NCI-H1694 treated with DMSO at 0.1 percent for 48 hours (cell line): ENCODE data around the gene ANO2.

Source experiments
- DNase-seq: peaks from one replicate; lab custom pipeline; 2025; lab: John Stamatoyannopoulos, UW

The ANO2 gene

DNA sequence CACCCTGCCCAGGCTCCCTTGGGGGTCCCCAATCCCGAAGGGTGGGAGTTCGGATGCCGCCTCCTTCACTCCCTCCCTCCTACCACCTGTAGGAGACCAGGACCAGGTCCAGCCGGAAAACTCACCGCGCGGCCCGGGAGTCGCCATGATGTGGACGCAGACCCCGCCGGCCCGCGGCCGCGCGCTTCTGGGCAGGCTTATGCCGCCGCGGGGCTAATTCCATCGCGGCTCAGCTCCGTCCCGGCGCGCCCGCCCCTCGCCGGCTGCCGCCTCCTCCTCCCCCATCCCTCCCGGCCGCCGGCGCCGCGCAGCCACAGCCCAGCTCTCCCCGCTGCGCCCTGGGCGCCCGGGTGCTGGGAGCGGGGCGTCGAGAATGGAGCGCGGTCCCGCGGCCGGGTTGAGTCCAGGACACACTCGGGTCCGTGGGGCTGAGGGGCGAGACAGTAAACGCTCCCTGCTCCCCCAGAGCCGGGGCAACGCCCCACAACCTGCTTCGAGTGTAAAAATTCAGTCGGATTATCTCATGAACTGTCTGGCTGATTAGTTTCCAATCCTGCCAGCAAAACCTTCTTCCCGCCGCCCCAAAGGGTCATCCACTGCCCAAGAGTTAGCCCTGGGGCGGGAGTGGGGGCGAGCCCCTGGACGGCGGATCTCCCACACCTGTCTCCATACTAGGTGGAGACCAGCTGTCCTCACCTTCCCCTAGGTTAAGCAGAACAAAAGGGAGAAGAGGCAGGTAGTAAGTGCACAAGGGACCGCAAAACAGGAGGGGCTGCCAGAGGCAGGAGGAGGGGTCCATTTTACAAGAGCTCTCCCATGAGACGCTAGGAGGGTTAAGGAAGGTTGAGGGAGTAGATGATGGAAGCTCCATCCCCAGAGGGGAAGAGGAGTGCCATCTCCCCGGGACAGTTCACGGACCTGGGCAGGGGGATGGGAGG lies at the start of gene ANO2:
TSS of gene ANO2 (minus strand) at position 189 of the 938 bp plus-strand sequence. CDS start at position 147, 42 bp downstream.
- DNase-seq: no peak

DNA sequence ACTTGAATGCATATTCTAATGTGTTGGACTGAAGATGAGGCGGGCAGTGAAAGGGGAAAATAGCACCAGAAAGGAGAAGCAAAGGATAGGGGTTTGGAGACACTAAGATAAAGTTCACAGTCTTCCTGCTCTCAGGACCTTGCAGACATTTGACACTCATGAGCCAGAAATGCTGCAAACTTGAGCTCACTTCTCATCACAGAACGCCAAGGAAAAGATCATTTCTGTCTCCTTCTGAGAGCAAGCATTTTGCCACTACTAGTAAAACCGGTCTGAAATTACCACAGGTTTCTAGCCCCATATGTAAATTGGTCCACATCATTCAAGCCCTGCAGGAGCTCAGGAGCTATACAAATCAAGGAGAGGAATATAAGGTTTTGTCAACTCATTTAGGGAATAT lies 44.6 kb upstream of the ANO2 start:
- no peak for DNase-seq

DNA sequence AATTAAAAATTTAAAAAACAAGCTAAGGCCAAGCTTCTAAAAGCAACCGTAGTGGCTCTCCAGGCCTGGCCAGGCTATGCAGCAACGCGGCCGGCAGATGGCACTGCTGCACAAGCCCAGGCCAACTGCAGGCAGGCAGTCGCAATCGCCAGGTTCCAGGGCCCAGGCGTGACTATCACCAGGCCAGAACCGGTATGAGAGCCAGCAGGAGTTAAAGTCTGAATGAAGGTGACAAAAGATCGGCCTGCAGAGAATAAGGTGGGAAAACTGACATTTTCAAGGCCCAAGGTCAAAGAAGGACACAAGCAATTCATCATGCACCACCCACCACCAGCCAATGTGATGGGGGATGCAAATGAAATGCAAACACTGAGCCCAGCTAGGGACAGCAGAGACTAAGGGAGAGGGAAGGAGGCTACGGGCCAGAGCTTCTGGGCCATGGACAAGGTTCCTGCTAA lies 43.6 kb upstream of the ANO2 start:
- peak; percentile 58 for DNase-seq

DNA sequence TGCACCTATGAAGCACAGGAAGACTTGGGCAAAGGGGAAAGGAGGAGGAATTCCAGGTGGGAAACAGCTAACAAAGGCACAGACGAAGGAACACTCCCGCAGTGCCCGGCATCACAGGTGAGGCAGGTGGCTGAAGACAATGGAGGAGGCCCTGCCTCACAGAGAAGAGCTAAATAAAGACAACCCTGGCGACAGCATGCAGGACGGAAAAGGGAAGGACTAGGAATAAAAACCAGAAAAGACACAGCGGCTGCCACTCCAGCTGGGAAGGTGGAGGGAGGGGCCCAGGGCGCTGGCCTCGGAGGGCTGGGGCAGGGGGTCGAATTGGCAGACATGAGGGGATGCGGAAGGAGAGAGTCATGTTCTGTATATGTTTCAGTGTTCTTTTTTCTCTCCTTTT lies 43.0 kb upstream of the ANO2 start:
- no peak for DNase-seq

DNA sequence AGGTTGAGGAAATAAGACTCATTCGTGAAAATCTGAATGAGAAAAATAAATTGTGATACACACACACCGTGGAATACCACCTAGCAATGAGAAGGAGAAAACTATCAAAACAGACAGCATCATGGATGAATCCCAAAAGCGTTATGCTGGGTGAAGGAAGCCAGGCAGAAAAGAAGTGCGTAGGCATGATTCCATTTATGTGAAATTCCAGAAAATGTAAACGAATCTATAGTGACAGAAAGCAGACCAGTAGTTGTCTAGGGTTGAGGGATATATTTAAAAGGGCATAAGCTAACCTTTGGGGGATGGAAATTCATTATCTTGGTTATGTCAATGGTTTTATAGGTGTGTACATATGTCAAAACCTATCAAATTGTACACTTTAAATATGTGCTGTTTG lies 42.5 kb upstream of the ANO2 start:
- no peak for DNase-seq

DNA sequence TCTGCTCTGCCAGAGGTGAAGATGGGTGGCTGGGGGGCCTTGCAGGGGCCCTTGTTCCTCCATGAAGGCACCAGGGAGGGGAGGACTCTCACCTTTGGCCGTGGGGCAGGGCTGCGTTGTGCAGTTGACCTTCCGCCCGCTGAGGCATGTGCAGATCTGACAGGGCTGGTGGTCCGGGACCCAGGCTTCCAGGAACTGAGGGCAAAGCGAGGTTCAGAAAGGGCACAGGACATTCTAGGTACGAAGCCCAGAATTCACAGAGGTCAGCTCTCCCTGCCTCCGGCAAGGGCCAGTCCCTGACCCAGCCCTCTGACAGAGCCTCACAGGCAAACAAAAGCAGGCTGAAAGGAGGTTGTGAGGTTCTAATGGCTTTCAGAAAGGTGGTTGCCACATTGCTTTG lies 40.4 kb upstream of the ANO2 start:
- DNase-seq: no peak

DNA sequence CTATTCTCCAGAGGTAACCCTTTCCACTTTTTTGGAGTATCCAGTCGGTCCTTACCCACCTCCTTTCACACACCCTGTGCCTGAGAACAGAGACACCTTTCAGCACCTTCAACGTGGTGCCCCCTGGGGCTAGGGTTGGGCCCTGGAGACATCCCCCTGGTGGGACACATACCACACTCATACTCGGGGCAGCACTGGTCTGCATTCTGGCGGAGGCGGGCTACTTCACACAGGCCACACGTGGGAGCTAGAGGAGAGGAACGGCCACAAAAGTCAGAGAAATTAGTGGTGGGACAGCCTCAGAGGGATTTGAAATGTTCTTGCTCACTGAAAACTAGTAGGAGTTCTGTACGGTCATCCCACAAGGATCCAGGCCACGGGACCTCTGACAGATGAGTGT lies 39.8 kb upstream of the ANO2 start:
- DNase-seq: no peak

DNA sequence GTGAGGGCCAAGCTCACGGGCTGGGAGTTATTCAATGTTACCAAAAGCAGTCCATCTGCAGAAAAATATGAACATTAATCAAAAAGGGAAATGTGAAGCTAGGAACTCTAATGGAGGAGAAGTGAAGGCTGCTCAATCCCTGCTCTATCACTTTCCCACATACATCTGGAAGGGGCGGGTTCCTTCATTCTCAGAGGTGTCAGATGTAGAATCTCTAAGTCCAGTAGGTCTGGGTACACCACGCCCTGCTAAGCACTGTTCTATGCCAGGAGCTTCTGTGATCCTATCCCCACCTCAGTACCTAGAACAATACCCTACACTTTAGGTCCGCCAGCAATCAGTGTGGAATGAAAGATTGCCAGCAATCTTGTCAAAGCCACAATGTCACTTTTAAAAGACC lies 37.0 kb upstream of the ANO2 start:
- no peak for DNase-seq

DNA sequence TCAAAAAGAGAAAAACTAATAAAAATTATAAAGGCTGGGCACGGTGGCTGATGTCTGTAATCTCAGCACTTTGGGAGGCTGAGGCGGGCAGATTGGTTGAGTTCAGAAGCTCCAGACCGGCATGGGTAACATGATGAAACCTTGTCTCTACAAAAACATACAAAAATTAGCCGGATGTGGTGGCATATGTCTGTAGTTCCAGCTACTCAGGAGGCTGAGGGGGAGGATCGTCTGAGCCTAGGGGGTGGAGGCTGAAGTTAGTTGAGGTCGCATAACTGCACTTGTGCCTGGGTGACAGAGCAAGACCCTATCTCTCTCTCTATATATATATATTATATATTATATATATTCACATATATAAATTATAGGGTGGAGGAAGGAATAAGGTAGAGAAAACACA lies 32.5 kb upstream of the ANO2 start:
- DNase-seq: no peak

DNA sequence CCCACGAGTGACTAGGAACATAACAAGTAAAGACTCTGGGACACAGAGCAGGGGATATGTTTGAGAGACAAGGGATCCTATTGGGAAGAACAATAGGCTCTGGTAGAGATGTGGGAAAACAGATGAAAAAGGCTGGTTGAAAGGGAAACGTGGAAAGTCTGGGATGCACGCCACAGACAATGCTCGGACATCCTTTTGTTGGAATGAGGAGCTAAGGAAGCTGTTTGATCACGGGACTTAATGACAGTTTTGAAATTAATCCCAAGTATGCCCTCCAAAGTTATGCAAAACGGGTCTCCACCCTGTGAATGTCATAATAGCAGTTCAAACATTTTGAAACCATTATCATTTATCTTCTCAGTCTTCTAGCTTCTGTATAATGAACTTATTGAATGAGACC lies 31.7 kb upstream of the ANO2 start:
- no peak for DNase-seq

DNA sequence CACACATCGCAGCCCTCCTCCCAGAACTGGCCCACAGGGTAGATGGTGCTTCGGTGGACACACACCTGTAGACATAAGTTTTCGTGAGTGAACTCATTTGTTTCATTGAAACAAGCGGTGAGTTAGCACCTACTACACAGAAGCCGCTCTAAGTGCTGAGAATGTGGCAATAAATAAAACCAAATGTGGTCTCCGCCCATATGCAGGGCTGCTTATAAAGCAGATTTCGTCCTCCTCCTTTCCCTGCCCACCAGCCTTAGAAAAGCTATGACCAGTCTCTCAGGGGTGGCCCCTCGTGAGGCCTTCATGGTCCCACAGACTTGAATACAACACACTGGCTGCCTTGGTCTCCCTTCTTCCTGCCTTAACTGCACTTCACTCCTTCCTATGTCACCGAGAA lies 31.1 kb upstream of the ANO2 start:
- no peak for DNase-seq

DNA sequence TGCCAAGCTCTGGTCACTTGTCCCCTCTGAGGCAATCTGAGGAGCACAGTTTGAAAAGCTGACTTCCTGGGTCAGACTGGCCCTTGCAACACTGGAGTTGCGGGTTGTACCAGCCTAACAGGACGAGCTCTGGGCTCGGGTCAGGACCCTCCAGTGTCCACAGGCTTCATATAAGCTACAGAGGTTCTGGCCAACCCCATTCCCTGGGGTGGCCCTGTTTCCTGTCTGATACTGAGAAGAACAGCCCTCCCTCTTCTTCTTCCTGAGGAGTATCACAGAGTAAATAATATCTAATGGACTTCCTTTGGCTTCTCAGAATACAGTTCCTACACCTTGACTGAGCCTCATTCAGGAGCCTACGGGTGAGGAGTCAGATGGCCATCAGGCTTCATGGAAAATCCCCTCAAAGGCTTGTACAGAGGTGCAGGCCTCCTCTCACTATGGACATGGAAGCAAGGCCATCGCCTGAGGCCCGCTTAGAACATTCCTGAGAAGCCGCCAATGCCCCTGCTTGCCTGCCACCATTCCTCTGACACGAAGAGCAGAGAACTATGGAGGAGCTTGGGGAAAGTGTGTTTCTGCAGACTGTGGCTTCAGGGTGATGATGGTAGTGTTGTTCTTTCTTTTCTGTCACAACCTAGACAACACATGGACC lies 28.5 kb upstream of the ANO2 start:
- DNase-seq: no peak

DNA sequence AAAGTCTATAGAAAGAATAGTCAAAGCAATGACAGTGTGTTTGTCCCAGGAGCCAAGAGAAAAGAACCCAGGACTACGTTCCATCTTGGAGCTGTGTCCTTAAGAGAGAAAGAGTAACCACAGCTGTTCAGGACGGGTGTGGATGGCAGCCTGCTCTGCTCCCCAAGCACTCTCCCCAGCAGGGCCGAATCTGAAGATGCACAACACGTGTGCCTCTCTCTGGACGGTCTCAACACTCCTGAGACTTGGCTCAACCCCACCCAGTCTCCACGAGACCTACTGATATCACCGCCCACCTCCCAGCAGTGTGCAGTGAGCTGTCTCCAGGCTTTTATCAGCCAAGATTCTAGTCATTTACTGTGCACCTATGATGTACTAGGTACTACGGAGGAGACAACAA lies 27.3 kb upstream of the ANO2 start:
- DNase-seq: no peak

DNA sequence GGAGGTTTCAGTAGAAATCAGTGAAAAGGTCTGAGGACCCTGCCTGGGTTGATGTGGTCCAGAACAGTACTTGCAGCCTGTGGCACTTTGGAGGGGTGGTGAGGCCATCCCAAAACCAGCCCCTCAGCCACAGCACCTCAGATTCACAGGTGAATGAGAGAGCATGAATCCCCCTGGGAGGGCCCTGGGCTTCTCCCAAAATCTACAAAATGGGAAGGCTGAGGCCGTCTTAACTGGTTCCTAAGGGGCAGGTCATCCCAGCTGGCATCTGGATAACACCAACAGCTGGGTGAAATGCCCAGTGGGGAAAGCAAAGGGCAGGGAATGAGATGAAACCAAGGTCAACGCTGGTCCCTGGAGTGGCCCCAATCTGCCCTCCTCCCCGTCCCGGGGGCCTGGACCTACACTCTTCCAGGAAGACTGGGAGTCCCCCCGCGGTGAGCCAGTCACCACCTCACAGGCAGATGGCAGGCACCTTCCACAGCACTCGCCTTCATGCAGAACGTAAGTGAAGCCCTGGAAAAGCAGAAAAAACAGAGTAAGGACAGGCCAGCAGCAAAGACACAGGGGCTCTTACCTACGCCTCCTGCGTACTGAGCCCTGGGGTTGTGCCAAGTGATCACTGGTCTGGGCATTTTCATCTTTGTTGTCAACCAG lies 26.3 kb upstream of the ANO2 start:
- no peak for DNase-seq

DNA sequence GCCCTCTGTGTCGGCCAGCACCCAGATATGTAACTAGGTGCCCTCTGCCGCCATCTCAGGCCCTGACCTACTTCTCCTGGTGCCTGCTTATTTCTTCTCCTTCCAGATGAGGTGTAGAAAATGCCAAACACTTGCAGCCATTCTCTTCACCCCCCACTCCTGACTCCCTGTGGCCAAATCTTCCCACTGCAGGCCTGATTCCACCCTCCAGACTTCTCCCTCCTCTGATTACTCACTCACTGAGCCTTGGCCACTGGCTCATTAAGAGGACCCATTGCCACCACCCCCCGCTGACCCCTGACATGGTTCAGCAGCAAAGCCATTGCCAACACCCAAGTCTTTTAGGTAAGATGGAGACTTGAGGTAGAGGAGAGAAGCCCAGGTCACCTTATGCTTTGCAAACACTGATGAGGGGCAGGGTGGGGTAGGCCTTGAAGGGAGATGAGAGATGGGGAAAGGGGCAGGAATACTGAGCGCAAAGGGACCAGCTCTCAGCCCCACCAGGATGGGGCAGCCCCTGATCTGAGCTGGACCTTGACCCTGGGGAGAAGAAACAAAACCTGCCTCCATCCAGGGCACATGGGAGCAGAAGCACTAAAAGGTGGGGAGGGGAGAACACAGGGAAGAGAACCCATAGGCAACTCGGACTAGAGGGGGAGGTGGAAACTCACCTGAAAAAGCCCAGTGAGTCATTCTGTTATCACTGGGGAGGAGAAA lies 25.1 kb upstream of the ANO2 start:
- DNase-seq: no peak

DNA sequence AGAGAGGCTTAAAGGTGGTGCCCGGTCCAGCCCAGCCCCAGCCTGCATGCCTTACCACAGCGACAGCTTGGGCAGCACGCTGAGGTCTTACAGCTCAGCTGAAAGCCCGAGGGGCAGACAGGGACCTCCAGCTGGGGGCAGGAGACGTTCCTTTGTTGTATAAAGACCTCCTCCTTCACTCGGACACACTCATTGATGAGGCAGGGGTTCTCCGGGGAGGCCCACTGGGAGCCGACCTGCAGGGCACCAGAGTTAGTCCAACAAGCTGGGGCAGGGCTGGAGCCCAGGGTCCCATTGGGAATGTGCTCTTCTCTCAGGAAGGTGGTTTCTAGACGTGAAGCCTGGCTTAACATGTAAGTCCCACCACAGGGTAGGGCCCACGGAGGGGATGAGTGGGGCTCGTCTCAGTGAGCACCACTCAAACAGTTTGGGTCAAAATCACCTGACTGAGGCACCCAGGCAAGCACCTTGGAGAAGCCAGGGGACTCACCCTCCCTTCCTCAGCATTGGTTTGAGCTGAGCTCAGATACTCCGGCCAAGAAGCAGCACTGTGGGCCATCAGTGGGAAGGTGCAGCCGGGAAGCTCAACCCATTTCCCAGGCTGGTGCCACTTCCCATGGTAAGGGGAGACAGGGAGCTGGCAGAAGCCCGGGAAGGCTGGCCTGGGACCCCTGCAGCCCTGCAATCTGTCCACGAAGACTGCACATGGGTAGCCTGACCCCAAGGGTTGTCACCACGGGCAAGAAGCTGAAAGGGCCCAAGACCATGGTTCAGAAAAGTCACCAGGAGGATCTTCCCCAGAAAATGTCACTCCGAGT lies 24.3 kb upstream of the ANO2 start:
- no peak for DNase-seq

DNA sequence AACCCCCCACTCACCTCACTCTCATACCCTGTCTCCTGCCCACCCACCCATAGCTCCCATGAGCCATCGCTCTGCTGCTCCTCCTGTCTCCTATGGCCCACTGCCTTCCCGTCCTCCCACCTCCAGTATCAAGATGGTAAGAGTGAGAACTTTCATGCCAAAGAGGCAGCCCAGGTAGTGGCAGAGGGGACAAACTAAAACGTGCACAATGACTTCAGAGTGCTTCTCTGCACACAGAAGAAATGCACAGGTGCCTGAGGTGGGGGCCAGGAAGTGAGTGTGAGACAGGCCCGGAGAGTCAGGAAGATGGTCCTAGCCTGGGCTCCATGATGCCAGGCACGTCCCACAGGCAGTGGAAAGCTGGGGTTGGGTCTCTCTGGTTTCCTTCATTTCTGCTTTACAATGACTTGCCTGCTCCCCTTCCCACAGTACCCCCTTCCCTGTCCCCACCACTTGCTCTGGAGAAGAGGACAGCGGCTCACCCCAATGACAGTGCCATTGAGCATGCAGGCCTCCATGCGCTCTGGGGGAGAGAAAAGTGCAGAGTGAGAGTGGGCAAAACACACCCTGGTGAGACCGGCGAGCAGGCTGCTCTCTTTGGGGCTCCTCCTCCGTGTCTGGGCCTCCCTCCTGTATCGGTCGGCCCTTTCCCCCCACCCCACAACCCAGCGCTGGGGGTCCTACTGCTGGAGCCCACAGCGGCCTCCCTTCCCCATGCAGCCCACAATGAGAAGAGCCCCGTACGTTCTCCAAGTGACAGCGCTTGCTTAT lies 22.8 kb upstream of the ANO2 start:
- DNase-seq: no peak

DNA sequence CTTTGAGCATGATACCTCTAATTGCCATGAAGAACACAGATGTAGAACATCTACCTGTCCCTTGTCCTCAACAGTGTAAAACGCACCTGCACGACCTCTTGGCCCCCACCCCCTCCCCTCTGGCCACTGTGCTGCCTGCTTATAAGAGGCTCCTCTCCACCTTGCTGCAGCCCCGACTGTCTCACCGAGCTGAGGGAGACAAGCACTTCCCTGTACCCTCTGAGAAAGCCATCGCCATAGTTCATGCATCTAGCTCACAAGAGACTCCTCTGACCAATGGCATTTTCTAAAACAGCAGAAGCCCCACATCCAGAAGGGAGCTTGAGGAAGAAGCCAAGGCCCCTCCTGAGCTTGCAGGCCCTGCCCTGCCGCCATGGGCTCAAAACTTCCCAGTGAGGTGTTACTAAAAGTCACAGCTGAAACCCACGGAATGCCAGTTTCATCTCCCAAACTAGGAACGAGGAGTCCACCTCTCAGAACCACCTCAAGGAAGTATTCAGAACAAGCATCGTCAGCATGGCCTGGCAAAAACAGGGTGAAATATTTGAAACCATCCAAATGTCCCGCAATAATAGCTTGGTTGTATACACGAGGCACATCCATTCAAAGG lies 21.5 kb upstream of the ANO2 start:
- no peak for DNase-seq

DNA sequence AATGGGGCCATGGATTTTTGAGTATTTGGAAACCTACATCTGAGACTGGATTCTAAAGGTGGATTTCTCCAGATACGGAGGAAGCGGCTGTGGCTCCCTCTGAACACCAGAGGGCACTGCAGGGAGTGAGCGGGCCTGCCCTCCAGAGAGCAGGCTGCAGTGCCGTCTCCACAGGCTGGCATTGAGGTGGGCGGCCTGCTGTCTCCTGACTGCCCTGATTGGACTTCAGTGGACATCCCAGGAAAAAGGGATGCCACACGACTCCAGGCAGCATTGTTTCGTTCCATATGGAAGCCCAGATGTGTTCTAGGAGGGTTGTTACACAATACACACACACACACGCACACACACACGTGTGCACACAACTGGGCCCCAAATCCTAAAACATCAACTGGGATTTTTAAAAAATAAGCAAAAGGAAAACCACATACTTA lies 20.9 kb upstream of the ANO2 start:
- peak; percentile 37 for DNase-seq
